ENCODE data around the gene PACSIN2. TPM values are rescaled to one million over a fixed set of nuclear protein-coding genes. Genes with fewer than 3 reads are reported as not detected.

PACSIN2 gene
- polyA plus RNA-seq, 2 of the 4 experiments (the other 2 are of a cell fraction), result 60.3 to 94.0 TPM

GRCh38 chr22:42992092-42992491 lies 22.9 kb downstream of the PACSIN2 start:
- H3K4me1 ChIP-seq, result peaks cover 82% of the 10 kb centered on the region
- peak overlapping the region; percentile 52; the same call in 1 of the 3 replicates for H3K4me3 ChIP-seq
- no peaks in the 10 kb centered on the region for H3K9me3 ChIP-seq
- ChIA-PET CTCF (interaction anchor here (1.0 to 4.2 kb wide), 3 partner anchors 9 to 37 kb away, joined by 3 to 23 read pairs (median 11); no protein-coding TSS in a partner anchor), POLR2A (interaction anchor here (2.5 kb wide), 1 partner anchor 22 kb away, joined by 21 read pairs; the partner anchor contains the start of gene PACSIN2)
- peak overlapping the region; percentile 100 for H3K4me2 ChIP-seq
- peak overlapping the region; percentile 95 to 99 for H3K27ac ChIP-seq
- FAIRE-seq (no peak), ATAC-seq (no peak), DNase-seq (ENCODE audit: low read depth in 1 of 2, low spot score in 1 of 2) (no peak)
- WGBS (ENCODE audit: missing lambda C conversion rate), result 88% methylated on average over 3 of the region's 3 CpGs
- no peak for TF ChIP-seq FOXS1 (CRISPR knock-in tag; IDR thresholded peaks at IDR 0.05)
- TF ChIP-seq KDM5A (IDR thresholded peaks at IDR 0.05), result no peak
- no peak for TF ChIP-seq HEYL (CRISPR knock-in tag; IDR thresholded peaks at IDR 0.05)
- no peak for TF ChIP-seq MAZ (IDR thresholded peaks at IDR 0.05; ENCODE audit: borderline replicate concordance, low read depth, low read length)
- no peak for TF ChIP-seq HOXA7 (CRISPR knock-in tag; IDR thresholded peaks at IDR 0.05)
- no peak for TF ChIP-seq MAX (IDR thresholded peaks at IDR 0.05)
- TF ChIP-seq HDAC2 (IDR thresholded peaks at IDR 0.05), result no peak
- no peak for TF ChIP-seq RCOR1 (IDR thresholded peaks at IDR 0.05; ENCODE audit: low read depth, low read length)
- no peak for TF ChIP-seq EHF (CRISPR knock-in tag; IDR thresholded peaks at IDR 0.05)
- TF ChIP-seq PBX3 (IDR thresholded peaks at IDR 0.05), result no peak
- no peak for TF ChIP-seq SMC3 (IDR thresholded peaks at IDR 0.05)
- no peak for TF ChIP-seq PHF8 (IDR thresholded peaks at IDR 0.05; ENCODE audit: borderline replicate concordance, low read depth)
- no peak for TF ChIP-seq CBX8 (IDR thresholded peaks at IDR 0.05)
- no peak for TF ChIP-seq KDM1A (IDR thresholded peaks at IDR 0.05; ENCODE audit: low read depth)
- TF ChIP-seq CTCF (IDR thresholded peaks at IDR 0.05), result no peak
- no peak for TF ChIP-seq NFE2L2 (conservative IDR thresholded peaks at IDR 0.05; ENCODE audit: low read length)
- TF ChIP-seq, protein P1, sequence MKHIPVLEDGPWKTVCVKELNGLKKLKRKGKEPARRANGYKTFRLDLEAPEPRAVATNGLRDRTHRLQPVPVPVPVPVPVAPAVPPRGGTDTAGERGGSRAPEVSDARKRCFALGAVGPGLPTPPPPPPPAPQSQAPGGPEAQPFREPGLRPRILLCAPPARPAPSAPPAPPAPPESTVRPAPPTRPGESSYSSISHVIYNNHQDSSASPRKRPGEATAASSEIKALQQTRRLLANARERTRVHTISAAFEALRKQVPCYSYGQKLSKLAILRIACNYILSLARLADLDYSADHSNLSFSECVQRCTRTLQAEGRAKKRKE (CRISPR knock-in tag; IDR thresholded peaks at IDR 0.05; ENCODE audit: low read depth), result no peak
- no peak for TF ChIP-seq ZC3H11A (IDR thresholded peaks at IDR 0.05)

DNA sequence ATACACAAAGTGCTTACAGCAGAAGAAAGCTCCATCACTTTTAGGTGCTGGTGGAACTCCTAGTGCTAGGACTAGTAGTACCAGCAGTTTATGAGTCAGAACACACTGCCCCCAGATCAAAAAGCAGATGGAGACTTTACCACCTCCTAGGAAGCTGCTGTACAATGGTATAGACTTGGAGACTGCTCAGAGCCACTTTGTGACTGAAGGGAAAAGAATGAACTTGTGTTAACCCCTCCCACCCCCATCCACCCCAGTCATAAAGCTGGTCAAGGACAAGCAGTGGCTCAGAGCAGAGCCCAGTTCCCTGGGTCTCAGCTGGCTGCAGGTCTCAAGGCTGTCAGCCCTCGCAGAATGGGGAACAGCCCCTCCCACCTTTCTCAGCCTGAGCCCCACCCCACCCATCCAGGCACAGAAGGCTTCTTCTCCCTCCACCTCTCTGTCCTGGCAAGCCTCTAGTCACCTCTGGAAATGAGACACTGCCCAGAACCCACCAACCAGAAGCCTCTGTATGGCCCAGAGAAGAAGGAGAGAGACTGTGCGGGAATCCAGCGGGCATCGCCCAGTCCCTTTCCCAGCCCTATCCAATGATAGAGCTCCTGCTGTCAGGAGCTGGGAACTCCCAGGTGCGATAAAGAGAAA lies 23.8 kb downstream of the PACSIN2 start:
- ChIA-PET POLR2A (interaction anchor here (1.0 to 2.5 kb wide), 3 partner anchors 9 to 41 kb away, joined by 3 to 21 read pairs (median 5); partner anchors contain the start of gene PACSIN2), CTCF (interaction anchor here (0.6 to 4.2 kb wide), 14 partner anchors 10 to 101 kb away, joined by 3 to 31 read pairs (median 7); partner anchors contain the start of gene PACSIN2)
- peak; percentile 7 to 10; a peak in 3 of 6 replicates for ATAC-seq
- Histone ChIP-seq H3K4me1 (peaks cover 75% of the 10 kb centered on the region), H3K27ac (peak overlapping the region; percentile 95 to 99), H3K4me2 (peak overlapping the region; percentile 100), H3K9me3 (no peaks in the 10 kb centered on the region), H3K4me3 (peak overlapping the region; percentile 14; the same call in 1 of the 3 replicates)
- FAIRE-seq, result no peak
- TF ChIP-seq ESRRA (IDR thresholded peaks at IDR 0.05; ENCODE audit: borderline replicate concordance, low read length) (no peak), HDAC2 (IDR thresholded peaks at IDR 0.05) (no peak), MYC (IDR thresholded peaks at IDR 0.05; ENCODE audit: borderline replicate concordance, low read length) (no peak), PBX3 (IDR thresholded peaks at IDR 0.05) (no peak), RNF2 (IDR thresholded peaks at IDR 0.05; ENCODE audit: borderline replicate concordance, low read depth) (no peak), CEBPB (IDR thresholded peaks at IDR 0.05) (no peak), RCOR1 (IDR thresholded peaks at IDR 0.05; ENCODE audit: low read depth, low read length) (no peak), ZC3H11A (IDR thresholded peaks at IDR 0.05) (no peak), POLR2AphosphoS2 (conservative IDR thresholded peaks at IDR 0.05; ENCODE audit: low read length) (no peak), FOSL2 (IDR thresholded peaks at IDR 0.05) (no peak), FOSL2 (CRISPR knock-in tag; IDR thresholded peaks at IDR 0.05) (no peak), SREBF2 (IDR thresholded peaks at IDR 0.05) (no peak), RFX5 (IDR thresholded peaks at IDR 0.05) (no peak)
- TF ChIP-seq, protein P2, sequence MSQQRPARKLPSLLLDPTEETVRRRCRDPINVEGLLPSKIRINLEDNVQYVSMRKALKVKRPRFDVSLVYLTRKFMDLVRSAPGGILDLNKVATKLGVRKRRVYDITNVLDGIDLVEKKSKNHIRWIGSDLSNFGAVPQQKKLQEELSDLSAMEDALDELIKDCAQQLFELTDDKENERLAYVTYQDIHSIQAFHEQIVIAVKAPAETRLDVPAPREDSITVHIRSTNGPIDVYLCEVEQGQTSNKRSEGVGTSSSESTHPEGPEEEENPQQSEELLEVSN (IDR thresholded peaks at IDR 0.05; ENCODE audit: borderline replicate concordance, low read depth), result no peak
- peak in 1 of 2 experiments; percentile 58 for DNase-seq (ENCODE audit: low read depth in 1 of 2, low spot score in 1 of 2)
- 35% methylated on average over 4 of the region's 5 CpGs for WGBS (ENCODE audit: missing lambda C conversion rate)

Data from A549 (cell line).